NB4 (cell line): ENCODE data around the gene DOCK4.

ENCODE experiments used
- DNase-seq: peaks from one replicate; pipeline ENCODE4 v3.0.0; 2010; ENCODE audit warnings: low read depth
- H3K4me3 ChIP-seq: one replicate; pipeline ENCODE4 v1.5.1; 2011; ENCODE audit warnings: mild to moderate bottlenecking, low read depth, low read length, moderate library complexity
- CTCF ChIP-seq: IDR thresholded peaks from one replicate; pipeline ENCODE4 v1.5.1; 2012; ENCODE audit warnings: low read depth, low read length
- MAX ChIP-seq: IDR thresholded peaks from 2 replicates; pipeline ENCODE4 v1.6.1; 2011; ENCODE audit warnings: low read depth, low read length
- MYC ChIP-seq: IDR thresholded peaks from 2 replicates; pipeline ENCODE4 v1.6.1; 2011; ENCODE audit warnings: low read depth, low read length
- POLR2A ChIP-seq: IDR thresholded peaks from 2 replicates; pipeline ENCODE4 v1.6.1; 2011; ENCODE audit warnings: mild to moderate bottlenecking; ENCODE audit not compliant: insufficient read length; ENCODE audit errors: extremely low read depth

DOCK4 gene

GRCh38 chr7:111954474-111955381, 251.5 kb downstream of the DOCK4 start:
- no peak for DNase-seq
- H3K4me3 ChIP-seq = no peak overlapping the region
- no peak for TF ChIP-seq MAX
- TF ChIP-seq POLR2A = no peak
- no peak for TF ChIP-seq CTCF
- TF ChIP-seq MYC = no peak

- TF ChIP-seq MAX (no peak), MYC (no peak), CTCF (no peak), POLR2A (no peak)
Measured at GRCh38 chr7:111954056-111954455, 252.1 kb downstream of the DOCK4 start.

GRCh38 chr7:111953611-111954010, 252.6 kb downstream of the DOCK4 start:
- no peak for TF ChIP-seq POLR2A
- TF ChIP-seq MAX = no peak
- TF ChIP-seq MYC = no peak
- no peak for TF ChIP-seq CTCF
- peak; percentile 54 for DNase-seq
- no peak overlapping the region for H3K4me3 ChIP-seq

More at GRCh38 chr7:111954056-111954455, 252.1 kb downstream of the DOCK4 start:
- H3K4me3 ChIP-seq = no peak overlapping the region
- no peak for DNase-seq

GRCh38 chr7:111952783-111953182, 253.4 kb downstream of the DOCK4 start:
- DNase-seq = no peak
- no peak overlapping the region for H3K4me3 ChIP-seq
- no peak for TF ChIP-seq POLR2A
- no peak for TF ChIP-seq MYC
- no peak for TF ChIP-seq MAX
- TF ChIP-seq CTCF = no peak

- no peak for DNase-seq
- TF ChIP-seq POLR2A (no peak), CTCF (no peak), MAX (no peak), MYC (no peak)
- no peak overlapping the region for H3K4me3 ChIP-seq
Measured at GRCh38 chr7:111951052-111951451, 255.1 kb downstream of the DOCK4 start.
